Retina (tissue), 1 donor: Measurements from ENCODE around the gene PIMREG.

Experiments used
- DNase-seq: peaks from one replicate; pipeline ENCODE4 v3.0.0-alpha.2; 2016

Gene PIMREG

DNA sequence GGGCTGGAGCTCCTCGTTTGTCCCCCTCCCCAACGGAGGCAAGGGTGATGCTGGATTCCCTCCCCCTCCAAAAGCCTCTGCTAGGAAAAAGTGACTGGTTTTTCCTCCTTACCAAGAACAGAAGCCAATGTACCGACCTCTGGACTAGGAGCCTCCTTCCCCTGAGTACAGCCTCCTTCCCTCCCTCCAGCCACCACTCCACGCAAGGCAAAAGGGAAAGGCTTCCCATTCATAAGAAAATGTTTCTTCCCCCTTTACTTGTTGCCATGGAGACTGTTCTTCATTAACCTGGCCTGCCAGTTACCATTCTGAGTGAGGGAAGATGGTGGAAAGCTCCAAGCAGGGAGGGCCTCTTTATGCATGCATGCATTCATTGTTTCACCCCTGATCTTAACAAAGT lies 4.3 kb upstream of the PIMREG start:
- peak; percentile 77 for DNase-seq

- DNase-seq = no peak
Measured at GRCh38 chr17:6442775-6443174, 1.5 kb upstream of the PIMREG start.

DNA sequence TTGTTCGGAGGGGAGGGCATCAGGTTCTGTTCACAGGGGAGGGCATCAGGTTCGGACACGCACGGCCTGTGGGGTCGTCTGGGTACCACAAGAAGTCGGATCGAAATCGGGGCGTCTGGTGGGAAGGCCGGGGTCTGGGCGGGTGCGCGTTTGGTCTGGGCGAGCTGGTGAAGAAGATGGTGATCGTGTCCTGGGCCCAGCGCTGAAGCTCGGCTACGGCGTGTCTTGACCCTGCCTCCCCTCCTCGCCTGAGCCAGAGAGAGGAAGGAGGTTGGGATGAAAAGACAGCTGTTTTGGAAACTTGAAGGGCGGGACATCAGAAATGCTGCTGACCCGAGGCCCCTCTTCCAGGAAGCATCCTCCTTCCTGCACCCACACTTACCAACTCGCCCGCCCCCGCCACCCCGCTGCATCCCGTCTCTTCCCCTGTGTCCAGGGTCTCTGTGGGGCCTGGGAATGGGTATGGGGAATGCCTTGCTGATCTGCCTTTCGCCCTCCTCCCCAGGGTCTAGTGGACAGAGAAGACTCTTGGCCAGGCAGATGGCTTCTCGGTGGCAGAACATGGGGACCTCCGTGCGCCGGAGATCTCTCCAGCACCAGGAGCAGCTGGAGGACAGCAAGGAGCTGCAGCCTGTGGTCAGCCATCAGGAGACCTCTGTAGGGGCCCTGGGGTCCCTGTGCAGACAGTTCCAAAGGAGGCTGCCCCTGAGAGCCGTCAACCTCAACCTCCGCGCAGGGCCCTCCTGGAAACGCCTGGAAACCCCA lies 498 bp downstream of the PIMREG start:
- no peak for DNase-seq

DNA sequence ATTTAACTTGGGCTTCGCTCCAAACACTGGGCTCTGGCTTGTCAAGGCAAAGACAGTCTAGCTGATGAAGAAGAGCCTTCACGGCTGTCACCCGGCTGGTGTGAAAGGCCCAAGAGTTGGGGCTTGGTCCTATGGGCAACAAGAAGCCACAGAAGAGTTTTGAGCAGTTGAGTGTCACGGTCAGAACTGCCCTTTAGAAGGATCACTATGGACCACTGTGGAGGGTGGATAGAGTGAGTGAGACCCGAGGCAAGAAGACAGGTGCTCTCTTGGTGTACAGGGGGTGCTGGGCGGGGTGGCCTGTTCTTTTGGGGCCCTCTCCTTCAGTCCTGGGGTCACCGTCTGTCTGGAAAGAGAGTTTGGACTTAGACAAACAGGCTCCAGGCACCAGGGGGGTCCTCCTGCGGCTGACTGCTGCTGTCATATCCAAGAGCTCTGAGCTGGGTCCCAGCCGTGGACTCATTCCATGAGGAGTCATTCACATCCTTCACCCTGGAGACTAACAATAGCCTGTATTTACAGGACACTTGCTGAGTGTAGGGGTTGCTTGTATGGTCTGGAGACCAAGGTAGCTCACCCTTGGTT lies 2.4 kb downstream of the PIMREG start:
- no peak for DNase-seq

DNA sequence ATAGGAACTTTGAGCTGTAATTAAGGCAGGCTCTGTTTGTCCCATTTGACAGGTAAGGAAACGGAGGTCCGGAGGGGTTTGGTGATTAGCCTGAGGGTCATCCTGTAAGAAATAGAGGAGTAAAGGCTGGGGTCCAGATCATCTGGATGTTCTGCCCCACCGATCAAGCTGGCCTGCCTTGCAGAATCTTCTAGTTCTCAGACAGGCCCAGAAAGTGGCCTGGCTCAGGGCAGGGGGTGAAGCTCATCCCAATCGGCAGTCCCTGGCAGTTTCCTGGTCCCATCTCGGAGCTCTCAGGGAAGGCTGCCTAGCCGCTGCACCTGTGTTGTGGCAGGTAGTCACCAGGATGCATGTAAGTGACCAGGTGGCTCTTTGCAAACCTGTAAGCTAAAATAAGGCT lies 4.2 kb downstream of the PIMREG start:
- DNase-seq = no peak

GRCh38 chr17:6449307-6449706 lies 5.1 kb downstream of the PIMREG start:
- no peak for DNase-seq

- DNase-seq = no peak
Measured at GRCh38 chr17:6450926-6451832, 6.9 kb downstream of the PIMREG start.

GRCh38 chr17:6452471-6453266 lies 8.4 kb downstream of the PIMREG start:
- no peak for DNase-seq

DNA sequence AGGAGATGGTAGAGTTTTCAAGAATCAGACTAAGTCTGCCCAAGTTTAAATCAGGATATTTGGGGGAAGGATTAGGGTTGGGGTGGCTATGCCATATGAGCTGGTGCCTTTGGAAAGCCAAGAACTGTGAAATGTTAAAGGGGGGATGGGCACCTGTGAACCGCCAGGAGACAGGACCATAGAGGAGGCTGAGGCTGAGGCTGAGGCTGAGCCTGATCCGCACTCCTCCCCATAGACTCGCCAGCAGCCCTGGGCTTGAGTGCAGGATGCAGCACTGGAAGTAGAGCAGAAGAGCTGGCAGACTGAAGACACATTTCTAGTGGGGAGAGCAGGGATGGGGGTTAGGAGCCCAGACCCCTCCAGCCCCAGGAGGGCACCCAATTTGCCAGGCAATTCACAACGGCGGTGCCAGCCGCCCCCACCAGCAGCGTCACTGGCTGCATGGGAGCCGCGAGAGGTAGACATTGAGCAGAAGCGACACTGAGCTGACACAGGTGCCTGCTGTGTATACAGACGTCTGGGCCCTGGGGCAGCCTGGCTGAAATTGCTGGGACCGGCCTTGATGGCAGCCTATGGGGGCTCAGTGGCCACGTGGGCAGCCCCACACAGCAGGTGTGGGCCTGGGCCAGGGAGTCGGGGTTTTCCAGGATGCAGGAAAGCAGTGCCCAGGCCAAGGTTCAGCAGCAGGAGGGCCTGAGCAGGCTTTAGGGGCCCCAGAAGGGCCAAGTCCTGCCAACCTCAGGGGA lies 9.2 kb downstream of the PIMREG start:
- peak; percentile 58 for DNase-seq

DNA sequence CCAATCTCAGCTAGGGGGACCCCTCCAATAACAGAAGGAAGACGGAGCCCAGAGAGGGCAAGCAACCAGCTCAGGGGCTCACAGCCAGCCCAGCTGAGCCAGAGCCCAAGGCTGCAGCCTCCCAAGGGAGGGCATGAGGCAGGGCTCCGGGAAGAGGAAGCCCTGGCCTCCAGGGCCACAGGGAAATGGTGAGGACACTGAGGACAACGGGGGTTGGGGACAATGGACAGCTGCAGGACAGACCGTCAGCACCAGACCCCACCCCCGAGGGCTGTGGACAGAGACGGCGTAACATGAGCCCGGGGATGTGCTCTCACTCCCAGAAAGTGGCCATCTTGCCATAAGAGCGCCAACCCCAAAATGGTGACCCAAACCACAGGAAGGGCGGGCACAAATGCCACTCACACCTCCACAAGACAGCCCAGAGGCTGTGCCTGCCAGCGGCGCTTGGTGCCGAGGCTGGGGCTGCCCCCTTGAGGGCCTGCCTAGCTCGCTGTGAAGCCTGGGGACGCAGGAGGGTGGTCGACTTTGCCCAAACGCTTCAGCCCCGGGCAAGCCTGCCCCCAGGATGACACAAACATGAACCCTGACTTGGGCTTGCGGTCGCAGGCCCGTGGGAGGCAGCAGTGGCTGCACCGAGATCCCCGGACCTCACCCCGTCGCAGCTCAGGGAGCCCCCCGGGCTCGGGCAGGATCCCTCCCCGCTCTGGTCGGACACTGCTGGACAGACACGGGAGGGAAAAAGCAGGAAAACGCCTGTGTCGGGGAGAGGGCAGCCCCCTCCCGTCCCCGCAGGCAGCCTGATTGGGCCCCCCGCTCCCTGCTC lies 10.5 kb downstream of the PIMREG start:
- peak; percentile 77 for DNase-seq

GRCh38 chr17:6455321-6455705 lies 11.1 kb downstream of the PIMREG start:
- DNase-seq = no peak

DNA sequence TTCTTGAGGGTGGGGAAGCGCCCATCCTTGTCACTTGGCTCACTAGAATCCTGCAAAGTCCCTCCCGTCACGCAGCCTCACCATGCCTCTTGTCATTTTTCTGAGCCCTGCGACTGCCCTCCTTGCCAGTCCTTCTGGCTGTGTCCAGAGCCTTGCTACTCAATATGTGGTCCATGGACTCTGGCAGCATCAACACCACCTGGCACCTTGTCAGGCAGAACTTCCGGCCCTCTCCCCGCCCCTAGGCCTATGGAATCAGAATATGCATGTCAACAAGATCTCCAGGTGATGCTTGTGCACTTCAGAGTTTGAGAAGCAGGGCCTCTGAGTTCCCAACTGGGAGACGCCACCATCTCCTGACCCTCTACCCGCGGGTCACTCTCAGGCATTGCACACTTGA lies 12.1 kb downstream of the PIMREG start:
- DNase-seq = no peak

DNA sequence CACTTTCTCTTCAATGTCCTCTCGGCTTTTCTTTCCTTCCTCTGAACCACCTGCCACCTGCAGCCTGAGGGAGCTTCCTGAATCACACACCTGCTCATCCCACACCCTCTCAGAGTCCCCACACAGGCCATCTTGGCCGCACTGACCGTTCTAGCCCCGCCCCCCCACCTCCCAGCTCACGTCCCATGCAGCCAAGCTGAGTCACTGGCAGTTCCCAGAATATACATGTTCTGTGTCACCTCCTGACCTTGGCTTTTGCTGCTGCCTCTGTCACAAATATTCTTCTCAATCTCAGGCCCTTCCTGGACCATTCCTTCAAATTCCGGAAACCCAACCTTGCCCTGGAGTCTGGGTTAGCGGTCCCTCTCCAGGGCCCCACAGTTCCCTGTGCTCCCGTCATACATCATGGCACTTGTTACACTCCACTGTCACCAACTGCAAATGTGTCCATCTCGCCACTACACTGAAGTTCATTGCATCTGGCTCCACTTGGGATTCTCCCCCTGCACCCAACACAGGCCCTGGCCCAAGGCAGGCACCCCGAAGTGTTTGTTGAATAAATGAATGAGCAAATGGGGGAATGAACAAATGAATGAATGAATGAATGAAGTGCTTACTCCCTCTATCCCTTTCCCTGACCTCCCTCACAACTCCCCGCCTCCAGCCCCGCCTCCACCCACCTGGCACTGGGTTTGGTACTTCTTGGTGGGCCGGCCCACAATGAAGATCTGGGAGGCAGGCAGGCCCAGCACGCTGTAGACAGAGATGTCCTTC lies 12.8 kb downstream of the PIMREG start:
- DNase-seq = no peak

DNA sequence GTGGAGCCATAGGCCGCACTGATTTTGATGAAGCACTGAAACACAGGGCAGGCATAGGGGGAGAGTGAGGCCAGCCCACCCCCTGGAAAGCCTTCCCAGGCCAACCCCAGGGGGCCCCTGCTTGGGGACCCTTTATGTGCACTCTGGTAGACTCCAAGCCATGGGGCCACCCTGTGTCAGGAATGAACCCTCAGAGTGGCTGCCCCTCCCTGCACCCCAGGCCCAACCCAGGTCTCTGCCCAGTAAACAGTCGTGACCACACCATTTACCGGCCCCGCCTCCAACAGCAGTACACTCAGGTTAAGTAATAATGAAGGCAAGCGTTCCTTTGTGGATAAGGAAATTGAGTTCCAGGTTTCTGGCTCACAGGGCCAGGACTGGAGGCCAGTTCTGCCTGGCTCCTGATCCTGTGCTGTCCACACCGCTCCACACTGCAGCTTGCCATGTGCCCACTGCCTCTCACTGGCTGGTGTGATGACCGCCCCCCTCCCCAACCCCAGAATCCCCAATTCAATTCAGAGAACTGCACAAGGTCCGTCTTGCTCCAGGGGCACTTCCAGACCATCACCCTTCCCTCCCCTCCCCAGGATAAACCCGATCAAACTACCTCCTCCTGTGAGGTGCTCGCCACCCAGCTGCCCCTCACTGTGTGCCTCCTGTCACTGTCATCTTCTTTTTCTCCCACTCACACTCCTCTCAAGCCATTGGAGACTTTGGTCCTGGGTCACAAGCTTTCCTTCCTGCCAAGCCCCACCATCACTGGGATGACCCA lies 13.6 kb downstream of the PIMREG start:
- no peak for DNase-seq

DNA sequence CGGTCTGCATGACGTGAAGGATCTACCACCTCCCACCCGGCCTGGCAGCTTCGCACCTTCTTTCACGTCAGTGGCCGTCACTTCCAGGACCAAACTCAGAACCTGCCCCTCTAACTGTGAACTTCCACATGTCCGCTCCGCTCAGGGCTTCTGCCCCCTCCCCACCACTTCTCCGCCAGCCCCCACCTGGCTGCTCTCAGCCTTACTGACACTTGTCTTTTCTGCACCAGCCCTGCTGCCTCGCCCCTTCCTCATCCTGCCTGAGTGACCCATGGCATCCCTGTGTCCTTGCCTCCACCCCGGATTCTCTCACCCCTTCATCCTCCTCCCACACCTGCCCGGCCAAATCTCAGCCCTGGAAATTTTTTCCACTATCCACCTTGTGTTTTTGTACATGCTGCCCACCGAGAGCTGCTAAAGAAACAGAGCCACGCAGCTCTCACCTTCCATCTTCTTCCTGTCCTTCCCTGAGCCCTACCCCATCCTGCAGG lies 14.2 kb downstream of the PIMREG start:
- no peak for DNase-seq

GRCh38 chr17:6460531-6461161 lies 16.4 kb downstream of the PIMREG start:
- no peak for DNase-seq

GRCh38 chr17:6461246-6461645 lies 17.0 kb downstream of the PIMREG start:
- no peak for DNase-seq

DNA sequence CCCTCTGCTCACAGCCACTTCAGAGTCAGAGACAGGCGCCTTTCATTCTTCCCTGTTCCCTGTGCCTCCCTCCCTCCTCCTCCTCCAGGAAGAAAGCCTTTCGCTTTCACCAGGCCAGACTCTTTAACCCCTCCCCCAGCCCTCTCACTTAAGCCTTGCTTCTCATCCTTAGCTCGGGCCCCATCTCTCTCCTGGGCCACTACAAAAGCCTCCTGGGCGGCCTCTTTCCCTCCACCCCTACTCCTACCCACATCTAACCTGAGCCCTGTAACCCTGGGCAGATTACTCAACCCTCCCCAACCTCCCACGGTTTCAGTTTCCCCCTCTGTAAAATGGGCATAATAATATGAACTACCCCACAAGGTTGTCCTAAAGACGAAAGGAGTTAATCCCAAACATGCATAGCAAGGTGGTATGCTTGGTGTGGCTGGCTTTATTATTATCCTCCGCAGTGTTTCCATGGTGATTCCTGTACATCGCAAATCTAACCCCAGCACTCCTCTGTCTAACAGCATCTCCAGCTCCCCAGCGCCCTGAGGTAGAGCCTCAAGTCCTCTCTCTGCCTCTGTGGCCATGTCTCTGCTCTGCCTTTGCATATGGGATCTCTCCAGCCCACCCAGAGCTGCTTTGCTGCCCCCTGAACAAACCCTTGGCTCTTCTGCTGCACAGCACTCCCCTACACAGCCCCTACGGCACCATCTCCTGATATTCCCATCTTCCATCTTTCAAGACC lies 17.7 kb downstream of the PIMREG start:
- DNase-seq = no peak
